Fibroblast of lung (primary cell): ENCODE data around the gene NNT. TPM values are rescaled to one million over a fixed set of nuclear protein-coding genes. Genes with fewer than 3 reads are reported as not detected.

ENCODE experiments used
- DNase-seq, 2 donors: peaks; one replicate each; pipeline versions ENCODE4 v3.0.0 to v3.0.0-alpha.2; 2010; ENCODE audit warnings: low read depth in 2 of 2
- H2AFZ ChIP-seq: 2 replicates; pipeline ENCODE4 v1.5.1; 2012; ENCODE audit warnings: low read length, control low read depth, inconsistent platforms
- H3K27ac ChIP-seq: 2 replicates; pipeline ENCODE4 v1.5.1; 2011; ENCODE audit warnings: low read length, control low read depth; ENCODE audit not compliant: insufficient read depth
- H3K27me3 ChIP-seq: 2 replicates; pipeline ENCODE4 v1.5.1; 2011; ENCODE audit warnings: mild to moderate bottlenecking, low read length; ENCODE audit not compliant: control insufficient read depth, insufficient read depth
- H3K36me3 ChIP-seq: 2 replicates; pipeline ENCODE4 v1.5.1; 2011; ENCODE audit warnings: low read length; ENCODE audit not compliant: control insufficient read depth, insufficient read depth
- H3K4me1 ChIP-seq: 2 replicates; pipeline ENCODE4 v1.5.1; 2011; ENCODE audit warnings: low read length; ENCODE audit not compliant: control insufficient read depth, insufficient read depth; ENCODE audit errors: extremely low read depth
- H3K4me2 ChIP-seq: 2 replicates; pipeline ENCODE4 v1.5.1; 2011; ENCODE audit warnings: low read length, control low read depth; ENCODE audit not compliant: insufficient read depth; ENCODE audit errors: extremely low read depth
- H3K4me3 ChIP-seq, 4 experiments: fragments of 200-600 bp in 1 of 4; sonication (generic) in 1 of 4; replicated peaks in 1 of 4; 2 replicates each; pipeline ENCODE4 v1.5.1; 2011 to 2016; ENCODE audit warnings: low read length in 4 of 4, low read depth in 3 of 4, mild to moderate bottlenecking in 3 of 4, control low read depth in 2 of 4, inconsistent platforms in 1 of 4, mixed read lengths in 1 of 4; ENCODE audit not compliant: insufficient read depth in 1 of 4; ENCODE audit errors: control extremely low read depth in 1 of 4
- H3K79me2 ChIP-seq: 2 replicates; pipeline ENCODE4 v1.5.1; 2012; ENCODE audit warnings: mild to moderate bottlenecking, low read length, inconsistent platforms; ENCODE audit not compliant: control insufficient read depth, insufficient read depth
- H3K9ac ChIP-seq: 2 replicates; pipeline ENCODE4 v1.5.1; 2011; ENCODE audit warnings: mild to moderate bottlenecking, low read length, control low read depth; ENCODE audit not compliant: insufficient read depth
- H3K9me3 ChIP-seq: 2 replicates; pipeline ENCODE4 v1.5.1; 2012; ENCODE audit warnings: low read depth, low read length; ENCODE audit not compliant: control insufficient read depth, insufficient read depth
- H4K20me1 ChIP-seq: 2 replicates; pipeline ENCODE4 v1.5.1; 2011; ENCODE audit warnings: low read length; ENCODE audit not compliant: control insufficient read depth, insufficient read depth; ENCODE audit errors: extremely low read depth
- EZH2 ChIP-seq: IDR thresholded peaks from 2 replicates; pipeline ENCODE4 v1.5.1; 2012; ENCODE audit warnings: low read length, control low read depth, mild to moderate bottlenecking; ENCODE audit errors: missing control alignments
- polyA plus RNA-seq, 2 donors: library from polyadenylated mRNA; depleted of rRNA in 1 of 2; stranded (reverse) in 1 of 2; unstranded in 1 of 2; fragments of >200 nt; gene quantifications; 2 replicates each; pipeline ENCODE4 v1.2.1, GENCODE V29; 2011 to 2012; ENCODE audit warnings: missing spikeins in 1 of 2
- total RNA-seq: library from RNA; depleted of rRNA; stranded (reverse); fragments of >200 nt; gene quantifications from 2 replicates; pipeline ENCODE4 v1.2.1, GENCODE V29; 2014
- TF ChIP-seq, protein P1 (sequence below), 2 donors: IDR thresholded peaks in 1 of 2; conservative IDR thresholded peaks in 1 of 2; 1 replicate in 1 of 2; 2 replicates in 1 of 2; pipeline ENCODE4 v1.5.1; 2011 to 2012; ENCODE audit warnings: low read length in 2 of 2, control low read depth in 1 of 2, inconsistent platforms in 1 of 2, low read depth in 1 of 2, mild to moderate bottlenecking in 1 of 2

The NNT gene
- total and polyA plus RNA-seq, 2 donors (not counting 1 experiment from before 2014, with no cell fraction given) = 65.7 to 115 TPM

DNA sequence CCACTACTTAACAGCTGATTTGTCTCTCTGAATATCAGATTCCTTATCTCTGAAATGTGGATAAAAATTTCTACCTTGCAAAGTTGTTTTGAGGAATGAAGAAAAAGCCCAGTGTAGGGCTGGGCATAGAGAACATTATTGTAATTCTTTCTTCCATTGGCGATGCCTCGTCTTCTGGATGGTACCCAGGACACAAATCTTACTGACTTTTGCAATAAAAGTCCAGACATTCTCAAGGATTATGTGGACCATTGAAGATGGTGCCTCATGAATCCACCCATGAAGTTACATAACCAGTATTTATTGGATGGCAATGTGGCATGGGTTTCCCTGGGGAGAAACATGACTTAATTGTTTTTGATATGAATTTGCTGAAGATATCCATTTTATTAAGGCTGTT is 33.1 kb downstream of the NNT start:
- H3K27me3 ChIP-seq = no peaks in the 10 kb centered on the region
- no peak for DNase-seq

DNA sequence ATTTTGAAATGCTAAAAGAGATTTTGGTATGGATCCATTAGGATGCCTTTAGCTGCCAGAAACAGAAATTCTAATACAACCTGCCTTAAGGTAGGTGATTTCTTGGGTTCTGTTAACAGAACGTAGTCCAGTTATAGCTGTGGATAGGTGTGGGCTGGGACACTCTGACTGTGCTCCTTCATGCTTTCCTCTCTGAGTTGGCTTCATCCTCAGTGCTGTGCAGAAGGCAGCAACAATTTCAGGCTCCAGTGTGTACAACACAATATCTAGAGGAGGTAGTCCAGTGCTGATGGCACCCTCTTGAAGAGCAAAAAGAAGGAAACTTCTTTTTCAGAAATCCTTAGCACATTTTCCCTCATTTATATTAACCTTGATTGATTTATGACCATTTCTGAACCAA is 34.4 kb downstream of the NNT start:
- Histone ChIP-seq H3K9ac (no peak overlapping the region), H3K4me1 (no peaks in the 10 kb centered on the region), H4K20me1 (no peaks in the 10 kb centered on the region), H3K79me2 (no peaks in the 10 kb centered on the region), H3K27ac (no peak overlapping the region), H3K4me2 (no peak overlapping the region), H3K36me3 (no peaks in the 10 kb centered on the region), H2AFZ (no peak overlapping the region), H3K9me3 (no peaks in the 10 kb centered on the region), H3K4me3 (no peak overlapping the region), H3K27me3 (no peaks in the 10 kb centered on the region)
- TF ChIP-seq EZH2 = no peak
- TF ChIP-seq, protein P1, sequence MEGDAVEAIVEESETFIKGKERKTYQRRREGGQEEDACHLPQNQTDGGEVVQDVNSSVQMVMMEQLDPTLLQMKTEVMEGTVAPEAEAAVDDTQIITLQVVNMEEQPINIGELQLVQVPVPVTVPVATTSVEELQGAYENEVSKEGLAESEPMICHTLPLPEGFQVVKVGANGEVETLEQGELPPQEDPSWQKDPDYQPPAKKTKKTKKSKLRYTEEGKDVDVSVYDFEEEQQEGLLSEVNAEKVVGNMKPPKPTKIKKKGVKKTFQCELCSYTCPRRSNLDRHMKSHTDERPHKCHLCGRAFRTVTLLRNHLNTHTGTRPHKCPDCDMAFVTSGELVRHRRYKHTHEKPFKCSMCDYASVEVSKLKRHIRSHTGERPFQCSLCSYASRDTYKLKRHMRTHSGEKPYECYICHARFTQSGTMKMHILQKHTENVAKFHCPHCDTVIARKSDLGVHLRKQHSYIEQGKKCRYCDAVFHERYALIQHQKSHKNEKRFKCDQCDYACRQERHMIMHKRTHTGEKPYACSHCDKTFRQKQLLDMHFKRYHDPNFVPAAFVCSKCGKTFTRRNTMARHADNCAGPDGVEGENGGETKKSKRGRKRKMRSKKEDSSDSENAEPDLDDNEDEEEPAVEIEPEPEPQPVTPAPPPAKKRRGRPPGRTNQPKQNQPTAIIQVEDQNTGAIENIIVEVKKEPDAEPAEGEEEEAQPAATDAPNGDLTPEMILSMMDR (conservative IDR thresholded peaks at IDR 0.05 in 1 of 2, IDR thresholded peaks at IDR 0.05 in 1 of 2; ENCODE audit: low read depth in 1 of 2, low read length in 2 of 2) = no peak
- no peak for DNase-seq

More for the DNA sequence above, 33.1 kb downstream of the NNT start:
- H3K27ac ChIP-seq = no peak overlapping the region
- no peak overlapping the region for H3K4me3 ChIP-seq
- no peaks in the 10 kb centered on the region for H3K79me2 ChIP-seq
- H3K9me3 ChIP-seq = no peaks in the 10 kb centered on the region
- TF ChIP-seq EZH2 = no peak
- TF ChIP-seq, protein P1 (conservative IDR thresholded peaks at IDR 0.05 in 1 of 2, IDR thresholded peaks at IDR 0.05 in 1 of 2; ENCODE audit: low read depth in 1 of 2, low read length in 2 of 2) = no peak
- no peak overlapping the region for H3K9ac ChIP-seq
- H3K4me1 ChIP-seq = no peaks in the 10 kb centered on the region
- H4K20me1 ChIP-seq = no peaks in the 10 kb centered on the region
- no peak overlapping the region for H3K4me2 ChIP-seq
- no peak overlapping the region for H2AFZ ChIP-seq
- H3K36me3 ChIP-seq = peaks cover 2% of the 10 kb centered on the region

DNA sequence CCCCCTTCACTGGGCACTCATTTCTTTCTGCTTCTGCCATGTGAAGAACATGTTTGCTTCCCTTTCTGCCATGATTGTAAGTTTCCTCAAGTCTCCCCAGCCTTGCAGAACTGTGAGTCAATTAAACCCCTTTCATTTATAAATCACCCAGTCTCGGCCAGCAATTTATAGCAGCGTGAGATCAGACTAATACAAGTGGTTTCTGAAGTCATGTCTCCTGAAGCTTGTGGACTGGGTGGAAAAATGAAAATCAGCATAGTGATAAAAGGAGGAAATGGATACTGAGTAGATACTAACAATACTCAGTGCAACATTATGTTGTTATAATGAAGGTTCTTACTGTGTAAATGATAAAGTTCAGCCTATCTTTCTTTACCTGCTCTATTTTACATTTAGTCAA is 35.1 kb downstream of the NNT start:
- Histone ChIP-seq H3K9ac (no peak overlapping the region), H3K36me3 (no peaks in the 10 kb centered on the region), H3K4me3 (no peak overlapping the region), H3K9me3 (no peaks in the 10 kb centered on the region), H4K20me1 (no peaks in the 10 kb centered on the region), H3K4me1 (no peaks in the 10 kb centered on the region), H3K4me2 (no peak overlapping the region), H3K27ac (no peak overlapping the region), H3K79me2 (no peaks in the 10 kb centered on the region), H2AFZ (no peak overlapping the region), H3K27me3 (no peaks in the 10 kb centered on the region)
- no peak for DNase-seq
- TF ChIP-seq, protein P1 (conservative IDR thresholded peaks at IDR 0.05 in 1 of 2, IDR thresholded peaks at IDR 0.05 in 1 of 2; ENCODE audit: low read depth in 1 of 2, low read length in 2 of 2) = no peak
- TF ChIP-seq EZH2 = no peak
